Panc1 (cell line): Measurements from ENCODE around the gene OR2W3. TPM values are rescaled to one million over a fixed set of nuclear protein-coding genes. Genes with fewer than 3 reads are reported as not detected.

ENCODE experiments used
- ATAC-seq: fragments of 200-7000 bp; cut with Tn5 transposase; 2 replicates; pipeline ENCODE4 v1.9.1; 2020; ENCODE audit warnings: mild to moderate bottlenecking, moderate library complexity
- BruUV-seq: library from RNA; stranded (reverse); fragments of 400-500 nt; replicated peaks from 2 replicates; lab custom pipeline; 2021; lab: Mats Ljungman, UMichigan
- CTCF ChIA-PET: fragments of 300-600 bp; sonication (Branson Sonifier 250); formaldehyde crosslinking; loops from one replicate; lab custom pipeline; 2022; ENCODE audit warnings: antibody characterized with exemption; lab: Charles Lee
- POLR2A ChIA-PET: fragments of 300-600 bp; sonication (Branson Sonifier 250); formaldehyde crosslinking; loops from one replicate; lab custom pipeline; 2022; ENCODE audit warnings: antibody characterized with exemption; lab: Charles Lee
- DNase-seq: peaks from one replicate; pipeline ENCODE4 v3.0.0-alpha.2; 2010; ENCODE audit warnings: low read depth, low spot score
- H3K27ac ChIP-seq: 2 replicates; pipeline ENCODE4 v1.5.1; 2011; ENCODE audit warnings: mild to moderate bottlenecking, low read length, inconsistent platforms
- H3K27me3 ChIP-seq: fragments of 200-500 bp; sonication (Bioruptor generic); 2 replicates; pipeline ENCODE4 v1.6.0; 2014; ENCODE audit warnings: low read length, inconsistent platforms; ENCODE audit not compliant: control insufficient read depth, insufficient read depth
- H3K36me3 ChIP-seq: fragments of 200-500 bp; sonication (Bioruptor generic); 2 replicates; pipeline ENCODE4 v1.5.1; 2014; ENCODE audit warnings: inconsistent platforms, mild to moderate bottlenecking, low read length, moderate library complexity; ENCODE audit not compliant: control insufficient read depth, insufficient read depth
- H3K4me1 ChIP-seq: 2 replicates; pipeline ENCODE4 v1.5.1; 2011; ENCODE audit warnings: inconsistent platforms, mild to moderate bottlenecking, low read length, moderate library complexity; ENCODE audit not compliant: control insufficient read depth, insufficient read depth
- H3K4me3 ChIP-seq, 2 experiments: 2 replicates each; pipeline ENCODE4 v1.5.1; 2011 to 2012; ENCODE audit warnings: low read depth in 2 of 2, low read length in 2 of 2, mild to moderate bottlenecking in 2 of 2, inconsistent platforms in 1 of 2, moderate library complexity in 1 of 2
- H3K9me3 ChIP-seq: fragments of 200-500 bp; sonication (Bioruptor generic); 2 replicates; pipeline ENCODE4 v1.5.1; 2014; ENCODE audit warnings: low read depth, mild to moderate bottlenecking, inconsistent platforms, low read length, moderate library complexity; ENCODE audit not compliant: control insufficient read depth, insufficient read depth
- POLR2AphosphoS5 ChIP-seq: IDR thresholded peaks from 2 replicates; pipeline ENCODE4 v1.6.1; 2012; ENCODE audit warnings: mild to moderate bottlenecking, low read depth, low read length, moderate library complexity
- REST ChIP-seq, 2 experiments: IDR thresholded peaks; 2 replicates each; pipeline ENCODE4 v1.6.1; 2011 to 2012; ENCODE audit warnings: low read depth in 2 of 2, control low read depth in 1 of 2, low read length in 1 of 2, mild to moderate bottlenecking in 1 of 2, moderate library complexity in 1 of 2; ENCODE audit not compliant: insufficient read depth in 1 of 2
- SIN3A ChIP-seq: IDR thresholded peaks from 2 replicates; pipeline ENCODE4 v1.6.1; 2012; ENCODE audit warnings: low read depth, mild to moderate bottlenecking, low read length, moderate library complexity, borderline replicate concordance; ENCODE audit not compliant: insufficient read depth
- TCF7L2 ChIP-seq: IDR thresholded peaks from 2 replicates; pipeline ENCODE4 v1.6.1; 2011; ENCODE audit warnings: mild to moderate bottlenecking, low read depth, low read length, inconsistent platforms
- in situ Hi-C: cut with HindIII; loops from 2 replicates; pipeline ENCODE4 v1.10.0; 2016; ENCODE audit warnings: low sequenced_read_pairs, low pct_unique_long_range_greater_than_20kb
- intact Hi-C: fragments of 100-400 bp; cut with micrococcal nuclease; formaldehyde crosslinking; loops from one replicate; pipeline ENCODE4 v1.10.0; 2022; ENCODE audit not compliant: unreplicated experiment
- total RNA-seq: library from RNA; stranded (reverse); gene quantifications from one replicate; pipeline ENCODE4 v1.2.1, GENCODE V29; 2021; ENCODE audit not compliant: unreplicated experiment
- TF ChIP-seq, protein P1 (sequence below): fragments of 450-650 bp; IDR thresholded peaks from 2 replicates; pipeline ENCODE4 v1.5.1; 2017; ENCODE audit warnings: mild to moderate bottlenecking

OR2W3 gene
- total RNA-seq, 1 experiment from 2014 or later, result not detected

GRCh38 chr1:247884797-247885413, 10.5 kb upstream of the OR2W3 start:
- in situ Hi-C loops, result no loop called here
- no peaks in the 10 kb centered on the region for H3K27me3 ChIP-seq
- BruUV-seq, result no TSS peak
- H3K4me1 ChIP-seq, result no peaks in the 10 kb centered on the region
- intact Hi-C loops, result no loop called here
- H3K27ac ChIP-seq, result no peak overlapping the region
- H3K4me3 ChIP-seq, result no peak overlapping the region
- ChIA-PET CTCF (no interaction called here), POLR2A (no interaction called here)
- H3K9me3 ChIP-seq, result no peaks in the 10 kb centered on the region
- TF ChIP-seq, protein P1, sequence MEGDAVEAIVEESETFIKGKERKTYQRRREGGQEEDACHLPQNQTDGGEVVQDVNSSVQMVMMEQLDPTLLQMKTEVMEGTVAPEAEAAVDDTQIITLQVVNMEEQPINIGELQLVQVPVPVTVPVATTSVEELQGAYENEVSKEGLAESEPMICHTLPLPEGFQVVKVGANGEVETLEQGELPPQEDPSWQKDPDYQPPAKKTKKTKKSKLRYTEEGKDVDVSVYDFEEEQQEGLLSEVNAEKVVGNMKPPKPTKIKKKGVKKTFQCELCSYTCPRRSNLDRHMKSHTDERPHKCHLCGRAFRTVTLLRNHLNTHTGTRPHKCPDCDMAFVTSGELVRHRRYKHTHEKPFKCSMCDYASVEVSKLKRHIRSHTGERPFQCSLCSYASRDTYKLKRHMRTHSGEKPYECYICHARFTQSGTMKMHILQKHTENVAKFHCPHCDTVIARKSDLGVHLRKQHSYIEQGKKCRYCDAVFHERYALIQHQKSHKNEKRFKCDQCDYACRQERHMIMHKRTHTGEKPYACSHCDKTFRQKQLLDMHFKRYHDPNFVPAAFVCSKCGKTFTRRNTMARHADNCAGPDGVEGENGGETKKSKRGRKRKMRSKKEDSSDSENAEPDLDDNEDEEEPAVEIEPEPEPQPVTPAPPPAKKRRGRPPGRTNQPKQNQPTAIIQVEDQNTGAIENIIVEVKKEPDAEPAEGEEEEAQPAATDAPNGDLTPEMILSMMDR, result no peak
- DNase-seq (no peak), ATAC-seq (no peak)
- no peaks in the 10 kb centered on the region for H3K36me3 ChIP-seq

DNA sequence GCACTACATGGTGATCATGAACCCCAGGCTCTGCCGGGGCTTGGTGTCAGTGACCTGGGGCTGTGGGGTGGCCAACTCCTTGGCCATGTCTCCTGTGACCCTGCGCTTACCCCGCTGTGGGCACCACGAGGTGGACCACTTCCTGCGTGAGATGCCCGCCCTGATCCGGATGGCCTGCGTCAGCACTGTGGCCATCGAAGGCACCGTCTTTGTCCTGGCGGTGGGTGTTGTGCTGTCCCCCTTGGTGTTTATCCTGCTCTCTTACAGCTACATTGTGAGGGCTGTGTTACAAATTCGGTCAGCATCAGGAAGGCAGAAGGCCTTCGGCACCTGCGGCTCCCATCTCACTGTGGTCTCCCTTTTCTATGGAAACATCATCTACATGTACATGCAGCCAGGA, 589 bp downstream of the OR2W3 start:
- DNase-seq (no peak), ATAC-seq (no peak)
- ChIA-PET POLR2A (no interaction called here), CTCF (no interaction called here)
- Histone ChIP-seq H3K4me1 (no peaks in the 10 kb centered on the region), H3K4me3 (no peak overlapping the region), H3K27me3 (no peaks in the 10 kb centered on the region), H3K9me3 (no peaks in the 10 kb centered on the region), H3K36me3 (no peaks in the 10 kb centered on the region), H3K27ac (no peak overlapping the region)
- no TSS peak for BruUV-seq
- no peak for TF ChIP-seq TCF7L2
- no peak for TF ChIP-seq SIN3A
- TF ChIP-seq REST (IDR thresholded peaks at IDR 0.05; ENCODE audit: insufficient read depth in 1 of 2, low read depth in 2 of 2, low read length in 1 of 2), result no peak
- TF ChIP-seq POLR2AphosphoS5, result no peak
- TF ChIP-seq, protein P1, result no peak
- intact Hi-C loops (no loop called here), in situ Hi-C loops (no loop called here)
